ENCODE measurements around the gene BANP.

The BANP gene

DNA sequence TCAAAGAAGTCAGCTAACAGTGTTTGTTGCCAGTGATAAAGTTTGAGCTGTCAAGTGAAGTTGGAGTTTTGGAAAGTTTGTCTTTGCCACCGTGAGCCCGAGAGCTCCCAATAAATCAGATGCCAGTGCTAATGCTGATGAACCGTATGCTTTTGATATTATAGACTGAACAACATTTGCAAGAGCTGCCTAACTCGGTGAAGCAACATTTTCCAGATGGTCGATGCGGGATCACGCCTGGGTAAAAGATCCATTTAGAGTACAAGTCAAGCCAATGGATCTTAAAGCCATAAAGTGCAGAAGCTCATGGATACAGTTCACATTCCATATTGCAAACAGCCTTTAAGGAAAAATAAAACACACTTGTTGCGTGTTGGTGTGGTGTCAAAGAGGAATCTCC is 9.6 kb downstream of the BANP start:
- TF ChIP-seq, protein P1, sequence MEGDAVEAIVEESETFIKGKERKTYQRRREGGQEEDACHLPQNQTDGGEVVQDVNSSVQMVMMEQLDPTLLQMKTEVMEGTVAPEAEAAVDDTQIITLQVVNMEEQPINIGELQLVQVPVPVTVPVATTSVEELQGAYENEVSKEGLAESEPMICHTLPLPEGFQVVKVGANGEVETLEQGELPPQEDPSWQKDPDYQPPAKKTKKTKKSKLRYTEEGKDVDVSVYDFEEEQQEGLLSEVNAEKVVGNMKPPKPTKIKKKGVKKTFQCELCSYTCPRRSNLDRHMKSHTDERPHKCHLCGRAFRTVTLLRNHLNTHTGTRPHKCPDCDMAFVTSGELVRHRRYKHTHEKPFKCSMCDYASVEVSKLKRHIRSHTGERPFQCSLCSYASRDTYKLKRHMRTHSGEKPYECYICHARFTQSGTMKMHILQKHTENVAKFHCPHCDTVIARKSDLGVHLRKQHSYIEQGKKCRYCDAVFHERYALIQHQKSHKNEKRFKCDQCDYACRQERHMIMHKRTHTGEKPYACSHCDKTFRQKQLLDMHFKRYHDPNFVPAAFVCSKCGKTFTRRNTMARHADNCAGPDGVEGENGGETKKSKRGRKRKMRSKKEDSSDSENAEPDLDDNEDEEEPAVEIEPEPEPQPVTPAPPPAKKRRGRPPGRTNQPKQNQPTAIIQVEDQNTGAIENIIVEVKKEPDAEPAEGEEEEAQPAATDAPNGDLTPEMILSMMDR (IDR thresholded peaks at IDR 0.05; ENCODE audit: control insufficient read depth, extremely low read depth, insufficient read depth), result no peak
- no peak for DNase-seq (ENCODE audit: low read depth)
- no peak overlapping the region for H3K4me3 ChIP-seq (ENCODE audit: low read depth, low read length)

- no peak overlapping the region for H3K4me3 ChIP-seq (ENCODE audit: low read depth, low read length)
- DNase-seq (ENCODE audit: low read depth), result no peak
- TF ChIP-seq, protein P1 (IDR thresholded peaks at IDR 0.05; ENCODE audit: control insufficient read depth, extremely low read depth, insufficient read depth), result no peak
Measured at GRCh38 chr16:87961623-87962022, 10.4 kb downstream of the BANP start.

GRCh38 chr16:87963400-87963799 is 12.2 kb downstream of the BANP start:
- DNase-seq (ENCODE audit: low read depth), result no peak
- TF ChIP-seq, protein P1 (IDR thresholded peaks at IDR 0.05; ENCODE audit: control insufficient read depth, extremely low read depth, insufficient read depth), result no peak
- no peak overlapping the region for H3K4me3 ChIP-seq (ENCODE audit: low read depth, low read length)

DNA sequence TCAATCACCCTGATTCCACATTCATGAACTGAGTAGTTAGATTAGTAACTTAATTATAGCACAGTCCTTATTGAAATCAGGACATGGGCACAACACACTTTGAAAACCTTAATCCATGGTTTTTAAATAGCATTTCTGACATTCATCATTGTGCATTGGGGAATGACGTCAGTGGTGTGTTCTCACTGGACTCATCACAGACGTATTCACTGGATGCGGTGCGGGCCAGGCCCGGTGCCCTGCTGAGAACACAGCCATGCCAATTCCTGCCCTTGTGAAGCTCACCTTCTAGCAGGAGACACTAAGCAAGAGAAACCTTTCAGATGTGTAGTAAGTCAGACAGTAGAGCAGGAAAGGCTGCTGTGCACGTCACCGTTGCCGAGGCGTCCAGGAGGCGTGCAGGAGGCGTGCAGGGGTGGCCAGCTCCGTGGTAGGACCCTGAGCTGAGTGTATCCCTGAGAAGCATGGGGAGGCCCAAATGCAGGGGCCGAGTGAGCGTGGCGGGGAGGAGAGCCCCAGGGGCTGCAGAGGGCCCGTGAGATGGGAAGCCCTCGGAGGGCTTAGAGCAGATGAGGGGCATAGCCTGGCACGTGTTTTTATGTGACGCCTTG is 12.9 kb downstream of the BANP start:
- DNase-seq (ENCODE audit: low read depth), result no peak
- H3K4me3 ChIP-seq (ENCODE audit: low read depth, low read length), result no peak overlapping the region
- TF ChIP-seq, protein P1 (IDR thresholded peaks at IDR 0.05; ENCODE audit: control insufficient read depth, extremely low read depth, insufficient read depth), result no peak

- H3K4me3 ChIP-seq (ENCODE audit: low read depth, low read length), result no peak overlapping the region
- no peak for DNase-seq (ENCODE audit: low read depth)
- TF ChIP-seq, protein P1 (IDR thresholded peaks at IDR 0.05; ENCODE audit: control insufficient read depth, extremely low read depth, insufficient read depth), result no peak
Measured at GRCh38 chr16:87965417-87965816, 14.2 kb downstream of the BANP start.

DNA sequence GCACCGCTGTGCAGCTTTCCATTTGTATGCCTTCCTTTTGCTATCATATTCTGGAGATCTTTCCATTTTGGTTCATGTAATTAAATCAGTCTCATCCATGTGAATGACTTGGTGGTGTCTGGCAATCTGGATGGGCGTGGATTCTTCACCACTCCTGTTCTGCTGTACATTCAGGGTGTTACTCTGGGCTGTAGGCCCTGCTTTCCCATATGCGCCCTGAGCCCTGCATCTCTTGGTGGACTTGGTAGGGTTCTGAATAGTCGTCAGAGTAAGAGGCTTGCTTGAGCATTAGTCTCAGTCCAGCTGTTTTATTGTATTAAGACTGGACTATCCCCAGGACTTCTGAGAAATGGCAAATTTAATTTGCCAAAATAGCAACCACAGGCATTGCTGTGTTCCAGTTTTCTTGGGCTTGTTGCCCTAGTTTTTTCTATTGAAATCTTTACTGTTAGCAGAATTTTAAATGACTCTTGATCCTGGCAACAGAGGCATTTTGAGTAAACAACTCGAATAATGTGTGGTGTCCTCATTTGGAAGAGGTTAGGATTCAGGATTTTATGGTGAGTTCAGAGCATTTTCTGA is 14.9 kb downstream of the BANP start:
- H3K4me3 ChIP-seq (ENCODE audit: low read depth, low read length), result no peak overlapping the region
- TF ChIP-seq, protein P1 (IDR thresholded peaks at IDR 0.05; ENCODE audit: control insufficient read depth, extremely low read depth, insufficient read depth), result no peak
- DNase-seq (ENCODE audit: low read depth), result no peak

DNA sequence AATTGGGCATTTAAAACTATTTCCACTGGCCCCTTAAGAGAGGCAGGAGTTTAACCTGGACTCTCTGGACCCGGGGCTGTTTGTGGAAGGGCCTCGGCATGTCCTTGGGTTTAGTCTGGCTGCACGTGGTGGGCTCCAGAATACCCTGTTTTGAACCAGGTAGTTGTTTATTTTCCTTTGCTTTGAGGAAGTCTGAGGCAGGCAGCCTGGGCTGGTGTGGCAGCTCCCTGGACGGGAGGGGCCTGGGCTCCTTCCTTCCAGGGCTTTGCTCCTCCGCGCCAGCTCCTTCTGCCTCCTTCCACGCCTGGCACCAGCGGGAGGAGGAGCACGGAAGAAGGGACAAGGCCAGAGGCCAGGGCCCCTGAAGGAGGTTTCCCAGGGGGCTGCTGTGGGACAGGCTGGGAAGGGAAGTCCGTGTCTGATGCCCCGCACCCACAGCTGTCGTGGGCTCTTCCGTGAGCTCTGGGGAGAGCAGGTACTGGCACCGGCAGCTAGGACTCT is 15.5 kb downstream of the BANP start:
- no peak for DNase-seq (ENCODE audit: low read depth)
- TF ChIP-seq, protein P1 (IDR thresholded peaks at IDR 0.05; ENCODE audit: control insufficient read depth, extremely low read depth, insufficient read depth), result no peak
- no peak overlapping the region for H3K4me3 ChIP-seq (ENCODE audit: low read depth, low read length)
